HG02678 (cell line): ENCODE data around the gene HDAC2.
A peak's percentile ranks its signal among the peaks of the same experiment; 100 is the strongest.
"Not testable (repeated sequence)": the region's sequence is repeated elsewhere in the genome, so short reads cannot be mapped to it uniquely, and the experiment has no call there.

Experiments
- ATAC-seq: cut with Tn5 transposase; IDR thresholded peaks from one replicate; pipeline ENCODE4 v1.9.1; 2021; ENCODE audit warnings: mild to moderate bottlenecking, moderate library complexity; ENCODE audit not compliant: unreplicated experiment

Gene HDAC2

GRCh38 chr6:113920663-113921267 lies 50.2 kb downstream of the HDAC2 start:
- peak; percentile 91 for ATAC-seq

DNA sequence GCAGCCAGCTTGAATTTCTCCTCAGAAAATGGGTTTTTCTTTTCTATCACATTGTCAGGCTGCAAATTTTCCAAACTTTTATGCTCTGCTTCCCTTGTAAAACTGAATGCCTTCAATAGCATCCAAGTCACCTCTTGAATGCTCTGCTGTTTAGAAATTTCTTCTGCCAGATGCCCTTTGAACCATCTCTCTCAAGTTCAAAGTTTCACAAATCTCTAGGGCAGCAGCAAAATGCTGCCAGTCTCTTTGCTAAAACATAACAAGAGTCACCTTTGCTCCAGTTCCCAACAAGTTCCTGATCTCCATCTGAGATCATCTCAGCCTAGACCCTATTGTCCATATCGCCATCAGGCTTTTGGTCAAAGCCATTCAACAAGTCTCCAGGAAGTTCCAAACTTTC lies 60.7 kb downstream of the HDAC2 start:
- ATAC-seq = not testable (repeated sequence)

- peak; percentile 56 for ATAC-seq
Measured at GRCh38 chr6:113909224-113909856, 61.6 kb downstream of the HDAC2 start.

DNA sequence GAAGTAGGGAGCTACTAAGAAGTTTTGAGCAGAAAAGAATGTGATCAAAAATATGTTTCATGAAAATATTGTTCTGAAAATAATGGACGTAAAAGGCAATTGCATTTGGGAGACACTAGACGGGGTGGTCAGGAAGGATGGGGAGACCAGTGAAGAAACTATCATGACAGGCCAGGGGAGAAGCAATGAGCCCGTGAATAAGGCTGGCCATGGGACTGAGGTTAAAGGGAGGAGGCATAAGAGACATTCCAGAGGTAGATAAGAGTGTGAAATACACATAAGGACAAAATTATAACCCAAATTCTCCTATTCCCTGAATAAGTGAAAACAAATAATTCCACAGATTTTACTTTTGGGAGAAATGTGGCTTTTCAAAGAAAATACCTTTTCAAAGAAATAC lies 62.1 kb downstream of the HDAC2 start:
- no peak for ATAC-seq

- ATAC-seq = no peak
Measured at GRCh38 chr6:113907102-113907815, 63.7 kb downstream of the HDAC2 start.

DNA sequence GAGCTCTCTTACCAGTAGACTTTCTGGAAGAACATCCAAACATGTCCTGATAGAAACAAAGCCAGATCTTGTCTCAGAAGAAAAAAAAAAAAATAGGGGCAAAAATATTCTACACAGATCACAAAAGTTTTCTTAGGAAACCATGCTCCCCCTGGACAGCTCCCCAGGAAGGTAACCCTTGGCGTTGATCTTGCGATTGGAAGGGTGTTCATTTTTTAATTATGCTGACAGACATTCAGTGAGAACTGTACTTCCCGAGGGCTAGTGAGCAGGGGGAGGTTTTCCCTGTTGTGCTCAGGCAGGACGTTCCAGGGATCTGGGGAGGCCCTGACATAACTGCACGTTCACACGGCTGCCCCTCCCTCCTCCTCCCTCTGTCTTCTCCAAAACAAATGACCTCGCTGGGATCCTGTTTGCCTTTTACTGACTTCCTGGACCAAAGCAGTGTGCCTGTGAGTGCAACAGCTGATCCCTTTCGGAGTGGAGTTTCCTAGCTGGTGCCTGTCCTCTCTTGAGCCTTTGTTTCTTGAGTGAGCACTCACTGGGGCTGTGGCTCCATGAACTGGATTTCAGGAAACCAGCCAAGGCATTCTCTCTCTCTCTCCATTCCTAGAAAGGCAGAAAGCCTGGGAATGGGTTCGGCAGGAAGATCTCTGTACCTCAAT lies 67.2 kb downstream of the HDAC2 start:
- no peak for ATAC-seq

DNA sequence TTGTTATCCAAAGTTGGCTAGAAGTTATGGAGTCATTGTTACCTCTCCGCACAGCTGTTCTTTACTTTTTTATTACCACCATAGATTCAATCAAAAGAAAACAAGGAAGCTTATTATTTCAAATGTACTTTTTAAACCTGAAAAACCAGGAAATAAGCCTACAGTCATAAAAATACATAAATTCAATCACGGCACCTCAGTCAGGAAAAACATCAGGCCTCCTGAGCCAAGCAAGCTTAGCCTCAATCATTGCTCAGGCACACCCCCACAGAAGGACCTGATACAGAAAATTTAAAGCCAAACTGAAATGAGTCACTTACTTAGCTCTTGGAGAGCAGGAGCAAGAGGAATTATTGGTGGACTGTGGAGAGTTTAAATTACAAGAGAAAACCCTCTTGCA lies 69.5 kb downstream of the HDAC2 start:
- ATAC-seq = no peak

GRCh38 chr6:113894712-113895674 lies 76.0 kb downstream of the HDAC2 start:
- ATAC-seq = no peak

- ATAC-seq = no peak
Measured at GRCh38 chr6:113893866-113894265, 77.1 kb downstream of the HDAC2 start.

- no peak for ATAC-seq
Measured at GRCh38 chr6:113893451-113893850, 77.5 kb downstream of the HDAC2 start.

DNA sequence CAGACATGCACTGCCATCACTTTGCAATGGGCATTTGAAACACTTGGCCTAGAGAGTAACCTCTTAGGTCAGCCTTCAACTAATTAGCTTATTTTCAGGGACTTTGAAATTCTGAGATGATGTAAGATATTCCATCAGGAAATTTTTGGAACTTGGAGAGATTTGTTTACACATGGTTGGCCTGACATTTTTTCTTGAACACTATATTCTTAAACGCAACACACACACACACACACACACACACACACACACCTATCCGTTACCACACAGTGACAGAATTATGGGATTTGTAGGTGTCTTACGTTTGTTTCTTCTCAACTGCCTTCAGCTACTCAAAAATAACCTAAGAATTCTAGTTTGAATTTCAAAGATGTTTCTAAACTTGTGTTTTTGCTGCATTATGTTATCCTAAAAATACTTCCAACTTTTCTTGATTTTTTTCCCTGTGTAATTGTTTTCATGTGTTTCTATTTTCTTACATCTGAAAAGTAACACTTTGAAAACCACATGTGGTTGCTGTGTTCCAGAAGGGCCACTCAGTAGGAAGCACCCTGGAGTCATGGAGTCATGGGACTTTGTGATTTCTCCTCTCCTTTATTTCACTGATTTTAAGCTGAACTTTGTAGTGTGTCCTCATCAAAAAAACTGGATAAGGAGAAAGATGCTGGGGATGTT lies 81.9 kb downstream of the HDAC2 start:
- ATAC-seq = no peak

- no peak for ATAC-seq
Measured at GRCh38 chr6:113888493-113888892, 82.5 kb downstream of the HDAC2 start.

DNA sequence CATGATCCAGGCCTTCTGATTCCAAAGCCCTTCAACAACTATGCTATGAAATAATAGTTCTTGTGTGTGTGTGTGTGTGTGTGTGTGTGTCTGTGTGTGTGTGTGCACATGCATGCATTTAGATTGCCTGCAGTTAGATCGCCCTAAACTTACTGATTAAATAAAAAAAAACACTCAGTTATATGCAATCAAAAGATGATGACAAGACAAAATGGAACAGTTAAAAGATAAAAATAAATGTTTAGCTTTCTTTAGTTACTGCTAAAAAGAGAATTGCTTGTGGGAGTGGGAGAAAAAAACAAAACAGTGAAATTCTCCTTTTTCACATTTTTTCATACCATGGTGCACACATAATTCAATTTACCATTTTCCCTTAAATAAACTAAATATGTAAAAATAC lies 84.4 kb downstream of the HDAC2 start:
- ATAC-seq = no peak

- ATAC-seq = no peak
Measured at GRCh38 chr6:113884011-113884410, 86.9 kb downstream of the HDAC2 start.
